ENCODE results near the gene ZNF438. TPM values are rescaled to one million over a fixed set of nuclear protein-coding genes. Genes with fewer than 3 reads are reported as not detected.
"Not testable (repeated sequence)": the region's sequence is repeated elsewhere in the genome, so short reads cannot be mapped to it uniquely, and the experiment has no call there.

The ZNF438 gene
- total RNA-seq, 2 donors from 2014 or later: 2.6 to 2.9 TPM

DNA sequence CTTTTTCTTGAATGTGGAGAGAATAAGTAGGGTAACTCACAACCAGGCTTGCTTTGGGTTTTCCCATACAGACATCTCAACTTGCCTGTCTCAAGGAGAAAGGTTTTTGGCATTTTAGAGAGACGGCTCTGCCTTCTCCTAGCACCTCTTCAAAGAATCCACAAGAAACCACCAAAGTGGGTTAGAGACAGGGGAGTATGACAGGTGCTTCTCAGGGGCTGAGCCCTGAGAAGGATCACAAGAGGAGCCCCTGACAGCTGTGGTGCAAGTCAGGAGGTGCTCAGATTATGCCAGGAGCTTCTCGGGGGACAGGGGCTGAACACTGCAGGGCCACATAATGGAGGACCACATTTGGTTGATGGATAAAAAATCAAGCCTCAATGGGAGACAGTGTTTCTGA, 231.3 kb downstream of the ZNF438 start:
- WGBS, 2 donors: 80 to 81% methylated on average over 2 of the region's 2 CpGs
- no peak for DNase-seq
- no peak overlapping the region for H3K27ac ChIP-seq

GRCh38 chr10:30798646-30799185, 232.9 kb downstream of the ZNF438 start:
- no peak for ATAC-seq
- Histone ChIP-seq H3K27ac (no peak overlapping the region), H3K36me3 (replicated peaks in 1 of 2; ENCODE audit: insufficient read depth in 1 of 2, low read depth in 2 of 2) (no peaks in the 10 kb centered on the region), H3K4me3 (no peak overlapping the region), H3K4me1 (no peaks in the 10 kb centered on the region), H3K27me3 (no peaks in the 10 kb centered on the region), H3K9me3 (no peaks in the 10 kb centered on the region)
- TF ChIP-seq POLR2A (IDR thresholded peaks at IDR 0.05): no peak
- TF ChIP-seq CTCF (IDR thresholded peaks at IDR 0.05): no peak
- WGBS, 2 donors: 72 to 82% methylated on average over 12 to 14 of the region's 14 CpGs
- DNase-seq: no peak
- intact Hi-C loops (cut with DNase I): no loop called here

More for the DNA sequence above, 231.3 kb downstream of the ZNF438 start:
- ATAC-seq: no peak
- H3K4me1 ChIP-seq: no peaks in the 10 kb centered on the region
- no peak overlapping the region for H3K4me3 ChIP-seq
- H3K36me3 ChIP-seq (replicated peaks in 1 of 2; ENCODE audit: insufficient read depth in 1 of 2, low read depth in 2 of 2): no peaks in the 10 kb centered on the region
- TF ChIP-seq POLR2A (IDR thresholded peaks at IDR 0.05) (no peak), CTCF (IDR thresholded peaks at IDR 0.05) (no peak)
- H3K9me3 ChIP-seq: no peaks in the 10 kb centered on the region
- intact Hi-C loops (cut with DNase I): no loop called here
- H3K27me3 ChIP-seq: no peaks in the 10 kb centered on the region

- H3K27me3 ChIP-seq; ATAC-seq; intact Hi-C loops (cut with DNase I); H3K36me3 ChIP-seq (replicated peaks in 1 of 2; ENCODE audit: insufficient read depth in 1 of 2, low read depth in 2 of 2); H3K4me3 ChIP-seq; H3K27ac ChIP-seq; DNase-seq; H3K9me3 ChIP-seq; H3K4me1 ChIP-seq: not testable (repeated sequence)
- WGBS, 2 donors: 71 to 80% methylated on average over 4 of the region's 4 CpGs
Observed at GRCh38 chr10:30795024-30795423, 236.6 kb downstream of the ZNF438 start.
